HepG2 (cell line): ENCODE data around the gene GRB10.

Source experiments
- EZH2 ChIP-seq: conservative IDR thresholded peaks from 2 replicates; pipeline ENCODE4 v1.6.1; 2012; ENCODE audit warnings: mild to moderate bottlenecking, low read depth, low read length, moderate library complexity
- GMEB1 ChIP-seq: sonication (generic); formaldehyde crosslinking; IDR thresholded peaks from 2 replicates; pipeline ENCODE4 v1.5.1; 2020; ENCODE audit warnings: missing genetic modification reagents, mild to moderate bottlenecking, borderline replicate concordance
- MTA3 ChIP-seq: sonication (generic); formaldehyde crosslinking; IDR thresholded peaks from 2 replicates; pipeline ENCODE4 v1.4.0; 2020; ENCODE audit warnings: missing genetic modification reagents
- POLR2A ChIP-seq, 2 experiments: IDR thresholded peaks; 2 replicates each; pipeline ENCODE4 v1.6.1; 2011; ENCODE audit warnings: low read depth in 2 of 2, low read length in 2 of 2, mild to moderate bottlenecking in 1 of 2, moderate library complexity in 1 of 2; ENCODE audit not compliant: insufficient read depth in 1 of 2
- REST ChIP-seq, 2 experiments: IDR thresholded peaks; 2 replicates each; pipeline ENCODE4 v1.6.1; 2011 to 2012; ENCODE audit warnings: low read length in 2 of 2, borderline replicate concordance in 1 of 2, low read depth in 1 of 2, mild to moderate bottlenecking in 1 of 2, moderate library complexity in 1 of 2
- SMARCC2 ChIP-seq: fragments of 450-650 bp; IDR thresholded peaks from 2 replicates; pipeline ENCODE4 v1.6.1; 2017; ENCODE audit warnings: antibody characterized with exemption, mild to moderate bottlenecking

GRCh38 chr7:50657912-50658311, 124.8 kb downstream of the GRB10 start:
- no peak for TF ChIP-seq MTA3 (CRISPR knock-in tag)
- no peak for TF ChIP-seq EZH2
- TF ChIP-seq SMARCC2 = no peak
- TF ChIP-seq POLR2A (IDR thresholded peaks at IDR 0.05; ENCODE audit: insufficient read depth in 1 of 2, low read depth in 2 of 2, low read length in 2 of 2) = no peak
- TF ChIP-seq REST (IDR thresholded peaks at IDR 0.05; ENCODE audit: borderline replicate concordance in 1 of 2, low read depth in 1 of 2, low read length in 2 of 2) = no peak
- TF ChIP-seq GMEB1 = no peak
